ENCODE measurements around the gene MBD3L1. TPM values are rescaled to one million over a fixed set of nuclear protein-coding genes. Genes with fewer than 3 reads are reported as not detected.

The MBD3L1 gene
- total and polyA plus RNA-seq, 2 of the 13 experiments (the other 11 are each of a cell fraction or from before 2014, with no cell fraction given), result not detected

- TF ChIP-seq SP1 (IDR thresholded peaks at IDR 0.05) (no peak), SP1 (CRISPR knock-in tag; IDR thresholded peaks at IDR 0.05) (peak; percentile 85), REPIN1 (CRISPR knock-in tag; IDR thresholded peaks at IDR 0.05; ENCODE audit: borderline replicate concordance, low read depth) (no peak), GABPA (IDR thresholded peaks at IDR 0.05; ENCODE audit: low read depth, low read length) (peak; percentile 95), GABPA (CRISPR knock-in tag; IDR thresholded peaks at IDR 0.05; ENCODE audit: low read depth) (peak; percentile 80), ZNF260 (CRISPR knock-in tag; IDR thresholded peaks at IDR 0.05; ENCODE audit: borderline replicate concordance, low read depth) (no peak), ZNF546 (CRISPR knock-in tag; conservative IDR thresholded peaks at IDR 0.05) (no peak), TARDBP (CRISPR knock-in tag; IDR thresholded peaks at IDR 0.05) (no peak), PHF8 (CRISPR knock-in tag; IDR thresholded peaks at IDR 0.05) (peak; percentile 86), TCF12 (IDR thresholded peaks at IDR 0.05) (no peak), TCF12 (CRISPR knock-in tag; IDR thresholded peaks at IDR 0.05) (no peak), ZNF670 (CRISPR knock-in tag; IDR thresholded peaks at IDR 0.05; ENCODE audit: borderline replicate concordance) (peak; percentile 41; the same call in 1 of the 2 replicates), NONO (IDR thresholded peaks at IDR 0.05) (no peak), NONO (CRISPR knock-in tag; conservative IDR thresholded peaks at IDR 0.05) (peak; percentile 58; the same call in 1 of the 2 replicates), SALL1 (CRISPR knock-in tag; IDR thresholded peaks at IDR 0.05) (0 out of 2 replicates have a peak, but pooled peaks have one; percentile 45), PHF20 (CRISPR knock-in tag; IDR thresholded peaks at IDR 0.05) (peak; percentile 83), ZNF766 (CRISPR knock-in tag; IDR thresholded peaks at IDR 0.05; ENCODE audit: borderline replicate concordance) (no peak), BORCS8-MEF2B (CRISPR knock-in tag; IDR thresholded peaks at IDR 0.05) (0 out of 2 replicates have a peak, but pooled peaks have one; percentile 26), ZFX (CRISPR knock-in tag; IDR thresholded peaks at IDR 0.05; ENCODE audit: low read depth) (peak; percentile 72), GABPB1 (CRISPR knock-in tag; IDR thresholded peaks at IDR 0.05) (peak; percentile 96), ZFP91 (CRISPR knock-in tag; IDR thresholded peaks at IDR 0.05; ENCODE audit: borderline replicate concordance) (peak; percentile 28; the same call in 1 of the 2 replicates)
- TF ChIP-seq, protein P1, sequence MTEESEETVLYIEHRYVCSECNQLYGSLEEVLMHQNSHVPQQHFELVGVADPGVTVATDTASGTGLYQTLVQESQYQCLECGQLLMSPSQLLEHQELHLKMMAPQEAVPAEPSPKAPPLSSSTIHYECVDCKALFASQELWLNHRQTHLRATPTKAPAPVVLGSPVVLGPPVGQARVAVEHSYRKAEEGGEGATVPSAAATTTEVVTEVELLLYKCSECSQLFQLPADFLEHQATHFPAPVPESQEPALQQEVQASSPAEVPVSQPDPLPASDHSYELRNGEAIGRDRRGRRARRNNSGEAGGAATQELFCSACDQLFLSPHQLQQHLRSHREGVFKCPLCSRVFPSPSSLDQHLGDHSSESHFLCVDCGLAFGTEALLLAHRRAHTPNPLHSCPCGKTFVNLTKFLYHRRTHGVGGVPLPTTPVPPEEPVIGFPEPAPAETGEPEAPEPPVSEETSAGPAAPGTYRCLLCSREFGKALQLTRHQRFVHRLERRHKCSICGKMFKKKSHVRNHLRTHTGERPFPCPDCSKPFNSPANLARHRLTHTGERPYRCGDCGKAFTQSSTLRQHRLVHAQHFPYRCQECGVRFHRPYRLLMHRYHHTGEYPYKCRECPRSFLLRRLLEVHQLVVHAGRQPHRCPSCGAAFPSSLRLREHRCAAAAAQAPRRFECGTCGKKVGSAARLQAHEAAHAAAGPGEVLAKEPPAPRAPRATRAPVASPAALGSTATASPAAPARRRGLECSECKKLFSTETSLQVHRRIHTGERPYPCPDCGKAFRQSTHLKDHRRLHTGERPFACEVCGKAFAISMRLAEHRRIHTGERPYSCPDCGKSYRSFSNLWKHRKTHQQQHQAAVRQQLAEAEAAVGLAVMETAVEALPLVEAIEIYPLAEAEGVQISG (CRISPR knock-in tag; IDR thresholded peaks at IDR 0.05), result peak; percentile 47
- TF ChIP-seq, protein P2, sequence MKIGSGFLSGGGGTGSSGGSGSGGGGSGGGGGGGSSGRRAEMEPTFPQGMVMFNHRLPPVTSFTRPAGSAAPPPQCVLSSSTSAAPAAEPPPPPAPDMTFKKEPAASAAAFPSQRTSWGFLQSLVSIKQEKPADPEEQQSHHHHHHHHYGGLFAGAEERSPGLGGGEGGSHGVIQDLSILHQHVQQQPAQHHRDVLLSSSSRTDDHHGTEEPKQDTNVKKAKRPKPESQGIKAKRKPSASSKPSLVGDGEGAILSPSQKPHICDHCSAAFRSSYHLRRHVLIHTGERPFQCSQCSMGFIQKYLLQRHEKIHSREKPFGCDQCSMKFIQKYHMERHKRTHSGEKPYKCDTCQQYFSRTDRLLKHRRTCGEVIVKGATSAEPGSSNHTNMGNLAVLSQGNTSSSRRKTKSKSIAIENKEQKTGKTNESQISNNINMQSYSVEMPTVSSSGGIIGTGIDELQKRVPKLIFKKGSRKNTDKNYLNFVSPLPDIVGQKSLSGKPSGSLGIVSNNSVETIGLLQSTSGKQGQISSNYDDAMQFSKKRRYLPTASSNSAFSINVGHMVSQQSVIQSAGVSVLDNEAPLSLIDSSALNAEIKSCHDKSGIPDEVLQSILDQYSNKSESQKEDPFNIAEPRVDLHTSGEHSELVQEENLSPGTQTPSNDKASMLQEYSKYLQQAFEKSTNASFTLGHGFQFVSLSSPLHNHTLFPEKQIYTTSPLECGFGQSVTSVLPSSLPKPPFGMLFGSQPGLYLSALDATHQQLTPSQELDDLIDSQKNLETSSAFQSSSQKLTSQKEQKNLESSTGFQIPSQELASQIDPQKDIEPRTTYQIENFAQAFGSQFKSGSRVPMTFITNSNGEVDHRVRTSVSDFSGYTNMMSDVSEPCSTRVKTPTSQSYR (CRISPR knock-in tag; IDR thresholded peaks at IDR 0.05; ENCODE audit: borderline replicate concordance), result peak; percentile 12; the same call in 1 of the 2 replicates
Observed at GRCh38 chr19:8832132-8833021, at the start of gene MBD3L1, which contains the start of gene ZNF558 (continued).

Measured in HepG2 (cell line).